Esophagus squamous epithelium (tissue), 5 donors: ENCODE measurements around the gene NUP188. TPM values are rescaled to one million over a fixed set of nuclear protein-coding genes. Genes with fewer than 3 reads are reported as not detected.

Experiments
- DNase-seq: peaks from one replicate; lab custom pipeline; 2025; lab: John Stamatoyannopoulos, UW
- H3K27ac ChIP-seq, 4 donors: fragments of 200-600 bp; sonication (generic); one replicate each; pipeline ENCODE4 v1.5.1; 2016 to 2019; ENCODE audit warnings: mild to moderate bottlenecking in 1 of 4
- H3K27me3 ChIP-seq, 4 donors: fragments of 200-600 bp; sonication (generic); 1 replicate in 3 of 4; 2 replicates in 1 of 4; pipeline versions ENCODE4 v1.5.1 to v1.6.0; 2017 to 2021; ENCODE audit warnings: antibody characterized with exemption in 1 of 4
- H3K36me3 ChIP-seq, 3 donors: fragments of 200-600 bp; sonication (generic); one replicate each; pipeline ENCODE4 v1.5.1; 2016 to 2019
- H3K4me1 ChIP-seq, 3 donors: fragments of 200-600 bp; sonication (generic); one replicate each; pipeline ENCODE4 v1.5.1; 2017 to 2019
- H3K4me3 ChIP-seq, 4 donors: fragments of 200-600 bp; sonication (generic); 1 replicate in 3 of 4; 2 replicates in 1 of 4; pipeline ENCODE4 v1.5.1; 2016 to 2019; ENCODE audit warnings: mild to moderate bottlenecking in 2 of 4, moderate library complexity in 1 of 4
- H3K9me3 ChIP-seq, 3 donors: fragments of 200-600 bp; sonication (generic); one replicate each; pipeline ENCODE4 v1.5.1; 2016 to 2019
- CTCF ChIP-seq, 6 experiments: fragments of 450-650 bp in 4 of 6; fragments of 200-600 bp in 2 of 6; sonication (generic) in 2 of 6; IDR thresholded peaks; one replicate each; pipeline ENCODE4 v1.5.1; 2016 to 2019; ENCODE audit warnings: antibody characterized with exemption in 6 of 6, mild to moderate bottlenecking in 4 of 6, moderate library complexity in 4 of 6
- POLR2A ChIP-seq, 4 donors: fragments of 450-650 bp; IDR thresholded peaks; one replicate each; pipeline ENCODE4 v1.6.1; 2017; ENCODE audit warnings: antibody characterized with exemption in 4 of 4, mild to moderate bottlenecking in 4 of 4, moderate library complexity in 3 of 4
- WGBS, 2 donors: methylation state at CpG; one replicate each; pipeline ENCODE4 v1.1.5; 2018; 5-methylcytosine and 5-hydroxymethylcytosine counted together
- intact Hi-C: fragments of 100-400 bp; cut with DNase I; formaldehyde crosslinking; loops from one replicate; pipeline ENCODE4 v1.15.0; 2022
- total RNA-seq, 4 donors: library from RNA; depleted of rRNA; stranded (reverse); fragments of >200 nt; gene quantifications; one replicate each; pipeline ENCODE4 v1.1.0, GENCODE V29; 2016
- donor health status: DM: yes; HTN: yes; CAD: no.

Gene NUP188
- total RNA-seq, 4 donors from 2014 or later, result 61.0 to 78.6 (median 67.1) TPM

- WGBS, 2 donors, result 67 to 73% methylated on average over 9 to 11 of the region's 23 CpGs
- Histone ChIP-seq H3K9me3 (no peaks in the 10 kb centered on the region), H3K36me3 (peaks cover 8 to 82% (median 28%) of the 10 kb centered on the region in 3 donors), H3K4me1 (peaks cover 53 to 96% (median 79%) of the 10 kb centered on the region in 3 donors), H3K27me3 (no peaks in the 10 kb centered on the region), H3K27ac (peak overlapping the region; percentile 74 to 93 (median 91)), H3K4me3 (peak overlapping the region in 1 of 4 donors; percentile 35)
- no peak for DNase-seq
- no peak for TF ChIP-seq CTCF (IDR thresholded peaks at IDR 0.05)
- TF ChIP-seq POLR2A (IDR thresholded peaks at IDR 0.05), result no peak
- intact Hi-C loops, result no loop called here
Observed at GRCh38 chr9:128913995-128914772, 33.3 kb upstream of the NUP188 start.

- 63 to 70% methylated on average over 1 to 7 of the region's 18 CpGs for WGBS, 2 donors
- Histone ChIP-seq H3K9me3 (no peaks in the 10 kb centered on the region), H3K4me3 (peak overlapping the region in 1 of 4 donors; percentile 2), H3K27ac (peak overlapping the region; percentile 82 to 93 (median 92)), H3K4me1 (peaks cover 70 to 96% (median 83%) of the 10 kb centered on the region in 3 donors), H3K27me3 (no peaks in the 10 kb centered on the region), H3K36me3 (peaks cover 4 to 68% (median 11%) of the 10 kb centered on the region in 3 donors)
- no peak for TF ChIP-seq POLR2A (IDR thresholded peaks at IDR 0.05)
- TF ChIP-seq CTCF (IDR thresholded peaks at IDR 0.05), result no peak
- intact Hi-C loops, result no loop called here
- DNase-seq, result no peak
Observed at GRCh38 chr9:128916204-128916603, 31.3 kb upstream of the NUP188 start.

GRCh38 chr9:128916745-128917144 lies 30.8 kb upstream of the NUP188 start:
- Histone ChIP-seq H3K4me3 (peak overlapping the region in 1 of 4 donors; percentile 2), H3K4me1 (peaks cover 70 to 96% (median 83%) of the 10 kb centered on the region in 3 donors), H3K27me3 (no peaks in the 10 kb centered on the region), H3K27ac (peak overlapping the region; percentile 82 to 93 (median 92)), H3K36me3 (peaks cover 4 to 68% (median 7%) of the 10 kb centered on the region in 3 donors), H3K9me3 (no peaks in the 10 kb centered on the region)
- intact Hi-C loops, result no loop called here
- TF ChIP-seq CTCF (IDR thresholded peaks at IDR 0.05) (no peak), POLR2A (IDR thresholded peaks at IDR 0.05) (no peak)
- no peak for DNase-seq
- 50 to 74% methylated on average over 4 to 11 of the region's 11 CpGs for WGBS, 2 donors

- TF ChIP-seq CTCF (IDR thresholded peaks at IDR 0.05) (no peak), POLR2A (IDR thresholded peaks at IDR 0.05) (no peak)
- WGBS, 2 donors, result 45 to 49% methylated on average over 6 to 16 of the region's 26 CpGs
- Histone ChIP-seq H3K4me1 (peaks cover 69 to 96% (median 83%) of the 10 kb centered on the region in 3 donors), H3K27ac (peak overlapping the region; percentile 82 to 93 (median 89)), H3K27me3 (no peaks in the 10 kb centered on the region), H3K9me3 (no peaks in the 10 kb centered on the region), H3K36me3 (peaks cover 4 to 68% (median 7%) of the 10 kb centered on the region in 3 donors), H3K4me3 (no peak overlapping the region)
- DNase-seq, result no peak
- intact Hi-C loops, result no loop called here
Observed at GRCh38 chr9:128917151-128917849, 30.2 kb upstream of the NUP188 start.
